Small intestine (tissue), 16 donors: ENCODE data around the gene CACNA2D4. TPM values are rescaled to one million over a fixed set of nuclear protein-coding genes. Genes with fewer than 3 reads are reported as not detected.

Experiments used
- DNase-seq, 2 donors: peaks; one replicate each; pipeline versions ENCODE4 v3.0.0 to v3.0.0-alpha.2; 2013
- FAIRE-seq: peaks from 2 replicates; lab custom pipeline; 2012; peaks lifted over from hg19 to GRCh38; lab: Jason Lieb, UNC
- H3K27ac ChIP-seq, 3 donors: one replicate each; pipeline ENCODE4 v1.5.1; 2013; ENCODE audit warnings: low read length in 2 of 3, mild to moderate bottlenecking in 2 of 3, control low read depth in 1 of 3, inconsistent platforms in 1 of 3, low read depth in 1 of 3, moderate library complexity in 1 of 3
- H3K27me3 ChIP-seq, 3 donors: one replicate each; pipeline ENCODE4 v1.6.1; 2013; ENCODE audit warnings: low read length in 3 of 3, inconsistent platforms in 1 of 3; ENCODE audit not compliant: control insufficient read depth in 3 of 3, insufficient read depth in 3 of 3
- H3K36me3 ChIP-seq, 3 donors: one replicate each; pipeline ENCODE4 v1.6.1; 2013; ENCODE audit warnings: low read length in 3 of 3, inconsistent platforms in 1 of 3, low read depth in 1 of 3, mild to moderate bottlenecking in 1 of 3, moderate library complexity in 1 of 3; ENCODE audit not compliant: control insufficient read depth in 3 of 3, insufficient read depth in 2 of 3
- H3K4me1 ChIP-seq, 3 donors: one replicate each; pipeline ENCODE4 v1.6.1; 2013; ENCODE audit warnings: low read length in 2 of 3, inconsistent platforms in 1 of 3, low read depth in 1 of 3, mild to moderate bottlenecking in 1 of 3, moderate library complexity in 1 of 3; ENCODE audit not compliant: control insufficient read depth in 3 of 3, insufficient read depth in 2 of 3
- H3K4me3 ChIP-seq, 3 donors: one replicate each; pipeline ENCODE4 v1.5.1; 2013; ENCODE audit warnings: low read length in 3 of 3, control low read depth in 1 of 3, inconsistent platforms in 1 of 3, low read depth in 1 of 3, mild to moderate bottlenecking in 1 of 3, moderate library complexity in 1 of 3
- H3K9me3 ChIP-seq, 2 donors: one replicate each; pipeline ENCODE4 v1.6.1; 2013; ENCODE audit warnings: low read depth in 1 of 2, low read length in 1 of 2; ENCODE audit not compliant: control insufficient read depth in 2 of 2, insufficient read depth in 1 of 2
- WGBS, 3 donors: extraction: QIAGEN DNeasy Blood & Tissue Kit; methylation state at CpG; one replicate each; pipeline ENCODE4 v1.1.7; 2013; 5-methylcytosine and 5-hydroxymethylcytosine counted together
- long read RNA-seq, 10 donors: transcript quantifications; one replicate each; lab custom pipeline, GENCODE V29; 2026
- polyA plus RNA-seq, 4 donors: library from polyadenylated mRNA; stranded (reverse) in 3 of 4; unstranded in 1 of 4; fragments of 200-250 nt in 3 of 4; fragments of 120-200 nt in 1 of 4; gene quantifications; one replicate each; pipeline versions ENCODE4 v1.2.1 to v1.2.3, GENCODE V29; 2013
- donor health status: healthy with polysubstance abuse.
- donor health status: control.
- donor health status: control.
- donor health status: Bipolar disorder and iron deficiency.
- donor health status: healthy.

The CACNA2D4 gene
- polyA plus RNA-seq: 10 to 100 TPM in 2 of 4 donors, 1 to 10 TPM in 2; 5.5 to 10.8 (median 9.1) TPM
- long read RNA-seq, donor 1, partial matches to known transcripts: 0 of 4 reads
- long read RNA-seq, donor 1, other reads (novel, unspliced or antisense): 0 of 4 reads
- long read RNA-seq, donor 2: 0 reads
- long read RNA-seq, donor 3: 0 reads
- long read RNA-seq, donor 4: 0 reads
- long read RNA-seq, donor 5: 0 reads
- long read RNA-seq, donor 6: 0 reads
- long read RNA-seq, donor 7: 0 reads
- long read RNA-seq, donor 8: 0 reads
- long read RNA-seq, donor 9, partial matches to known transcripts: 0 of 1 reads
- long read RNA-seq, donor 9, other reads (novel, unspliced or antisense): 0 of 1 reads
- long read RNA-seq, donor 10, partial matches to known transcripts: 0 of 2 reads
- long read RNA-seq, donor 10, other reads (novel, unspliced or antisense): 0 of 2 reads

DNA sequence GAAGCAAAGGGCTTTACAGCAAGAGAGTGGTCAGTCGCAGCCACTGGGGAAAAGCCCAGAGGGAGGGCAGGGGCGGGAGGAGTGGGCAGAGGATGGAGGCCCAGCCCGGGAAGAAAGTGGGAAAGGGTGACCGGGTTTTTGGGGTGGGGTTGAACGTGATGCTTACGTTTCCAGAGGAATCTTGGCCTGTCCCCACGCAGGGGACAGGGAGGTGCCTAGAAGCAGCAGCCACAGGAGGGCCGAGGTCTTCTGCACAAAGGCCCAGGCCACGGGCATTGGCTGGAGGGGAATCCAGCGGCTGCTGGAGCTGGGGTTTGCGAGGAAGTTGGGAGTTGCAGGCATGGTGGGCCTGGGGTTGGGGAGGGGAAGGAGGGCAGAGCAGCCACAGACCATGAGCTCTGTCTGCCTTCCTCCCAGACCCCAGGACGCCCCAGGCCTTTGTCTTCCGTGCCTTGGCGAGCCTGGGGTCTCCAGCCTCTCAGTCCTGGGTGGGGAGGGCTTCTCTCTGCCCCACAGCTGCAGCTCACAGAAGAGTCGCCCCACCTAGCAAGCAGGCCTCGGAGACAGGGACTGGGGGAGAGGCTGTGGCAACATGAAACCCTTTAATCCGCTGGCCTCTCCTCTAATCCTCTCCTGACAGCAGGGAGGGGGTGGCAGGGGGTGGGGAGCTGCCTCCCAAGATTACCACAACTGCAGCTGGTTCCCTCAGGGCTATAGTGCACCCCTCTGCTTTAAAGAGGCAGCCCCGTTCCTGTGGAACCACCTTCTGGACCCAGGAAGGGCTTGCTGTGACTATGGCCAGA is at the start of gene CACNA2D4:
TSS of gene CACNA2D4 (minus strand) at position 572 of the 803 bp plus-strand sequence. CDS start at position 393, 179 bp downstream.
- 71 to 79% (median 79%) methylated on average over 15 to 18 of the region's 18 CpGs for WGBS, 3 donors
- Histone ChIP-seq H3K4me1 (no peaks in the 10 kb centered on the region), H3K27me3 (no peaks in the 10 kb centered on the region), H3K4me3 (peak within 1 kb of the TSS in 1 of 3 donors; percentile 9), H3K27ac (peak within 1 kb of the TSS in 1 of 3 donors; percentile 72), H3K9me3 (no peaks in the 10 kb centered on the region), H3K36me3 (no peaks in the 10 kb centered on the region)
- FAIRE-seq (no peak), DNase-seq (no peak)

DNA sequence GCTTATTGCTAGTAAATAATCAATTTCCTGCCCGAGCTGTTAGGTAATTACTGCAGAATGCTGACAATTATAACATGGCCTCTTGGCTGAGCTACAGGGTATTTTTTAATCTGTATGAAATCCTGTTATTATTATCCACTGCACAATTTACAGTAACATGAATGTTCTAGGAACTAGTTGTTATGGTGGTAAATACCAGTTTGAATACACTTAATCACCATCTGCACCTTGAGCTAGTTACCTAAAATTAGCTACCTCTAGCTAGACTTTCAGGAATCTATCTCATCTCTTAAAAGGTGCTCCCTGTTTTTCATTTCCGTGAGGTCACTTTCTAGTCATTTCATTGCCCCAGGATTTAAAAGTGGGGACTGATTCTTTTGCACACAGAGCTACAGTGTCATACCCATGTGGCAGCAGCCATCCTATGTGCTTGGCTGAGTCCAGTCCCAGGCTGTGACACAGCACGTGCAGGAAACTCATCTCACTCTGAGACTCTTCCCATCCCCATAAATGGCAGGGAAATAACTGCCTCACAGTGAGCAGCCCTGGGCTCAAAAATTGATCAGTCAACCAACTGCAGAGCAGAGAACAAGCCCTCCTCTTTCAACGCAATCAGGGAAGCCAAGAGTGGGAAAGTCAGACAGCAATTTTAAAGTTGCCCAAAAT is 48.2 kb upstream of the CACNA2D4 start:
- Histone ChIP-seq H3K4me3 (no peak overlapping the region), H3K27me3 (no peaks in the 10 kb centered on the region), H3K27ac (peak overlapping the region in 1 of 3 donors; percentile 1), H3K9me3 (no peaks in the 10 kb centered on the region), H3K4me1 (no peaks in the 10 kb centered on the region), H3K36me3 (peaks cover 6 to 9% (median 7%) of the 10 kb centered on the region in 3 donors)
- WGBS, 3 donors: 82 to 88% (median 86%) methylated on average over 4 of the region's 4 CpGs
- no peak for FAIRE-seq
- no peak for DNase-seq

- no peak overlapping the region for H3K4me3 ChIP-seq
- DNase-seq (no peak), FAIRE-seq (no peak)
- H3K9me3 ChIP-seq: no peaks in the 10 kb centered on the region
- no peaks in the 10 kb centered on the region for H3K27me3 ChIP-seq
- H3K27ac ChIP-seq: no peak overlapping the region
- 78 to 93% (median 91%) methylated on average over 2 of the region's 2 CpGs for WGBS, 3 donors
- H3K4me1 ChIP-seq: no peaks in the 10 kb centered on the region
- H3K36me3 ChIP-seq: peaks cover 6 to 10% (median 8%) of the 10 kb centered on the region in 3 donors
Measured at GRCh38 chr12:1965916-1966315, 47.5 kb upstream of the CACNA2D4 start.

GRCh38 chr12:1962051-1963020 is 43.9 kb upstream of the CACNA2D4 start:
- H3K27ac ChIP-seq: no peak overlapping the region
- WGBS, 3 donors: 84 to 95% (median 90%) methylated on average over 5 of the region's 5 CpGs
- H3K4me1 ChIP-seq: no peaks in the 10 kb centered on the region
- FAIRE-seq (no peak), DNase-seq (no peak)
- no peak overlapping the region for H3K4me3 ChIP-seq
- H3K27me3 ChIP-seq: no peaks in the 10 kb centered on the region
- peaks cover 6 to 10% (median 10%) of the 10 kb centered on the region in 3 donors for H3K36me3 ChIP-seq
- peaks cover 0 to 15% of the 10 kb centered on the region in 2 donors for H3K9me3 ChIP-seq

DNA sequence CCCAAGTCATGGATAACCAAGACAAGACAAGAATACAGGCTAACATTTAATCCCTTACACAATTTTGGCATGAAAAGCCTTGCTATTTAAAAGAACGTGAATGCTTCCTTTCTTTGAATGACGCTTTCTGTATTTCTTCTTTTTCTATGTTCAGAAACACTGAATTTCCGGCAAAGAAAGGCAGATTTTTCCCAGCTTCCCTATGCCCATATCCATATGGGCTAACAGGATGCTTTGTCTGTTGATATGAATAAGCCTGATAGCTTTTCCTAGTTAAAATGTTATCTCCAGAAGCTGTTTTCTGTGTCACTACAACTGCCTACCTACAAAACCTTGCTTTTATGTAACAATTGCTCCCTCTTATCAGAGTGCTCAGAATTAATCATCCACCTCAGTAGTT is 38.3 kb upstream of the CACNA2D4 start:
- DNase-seq (no peak), FAIRE-seq (no peak)
- H3K27ac ChIP-seq: no peak overlapping the region
- no peaks in the 10 kb centered on the region for H3K27me3 ChIP-seq
- H3K9me3 ChIP-seq: peaks cover 0 to 15% of the 10 kb centered on the region in 2 donors
- H3K36me3 ChIP-seq: peaks cover 5 to 26% (median 7%) of the 10 kb centered on the region in 3 donors
- 92 to 98% (median 96%) methylated on average over 3 of the region's 3 CpGs for WGBS, 3 donors
- H3K4me1 ChIP-seq: no peaks in the 10 kb centered on the region
- H3K4me3 ChIP-seq: no peak overlapping the region

DNA sequence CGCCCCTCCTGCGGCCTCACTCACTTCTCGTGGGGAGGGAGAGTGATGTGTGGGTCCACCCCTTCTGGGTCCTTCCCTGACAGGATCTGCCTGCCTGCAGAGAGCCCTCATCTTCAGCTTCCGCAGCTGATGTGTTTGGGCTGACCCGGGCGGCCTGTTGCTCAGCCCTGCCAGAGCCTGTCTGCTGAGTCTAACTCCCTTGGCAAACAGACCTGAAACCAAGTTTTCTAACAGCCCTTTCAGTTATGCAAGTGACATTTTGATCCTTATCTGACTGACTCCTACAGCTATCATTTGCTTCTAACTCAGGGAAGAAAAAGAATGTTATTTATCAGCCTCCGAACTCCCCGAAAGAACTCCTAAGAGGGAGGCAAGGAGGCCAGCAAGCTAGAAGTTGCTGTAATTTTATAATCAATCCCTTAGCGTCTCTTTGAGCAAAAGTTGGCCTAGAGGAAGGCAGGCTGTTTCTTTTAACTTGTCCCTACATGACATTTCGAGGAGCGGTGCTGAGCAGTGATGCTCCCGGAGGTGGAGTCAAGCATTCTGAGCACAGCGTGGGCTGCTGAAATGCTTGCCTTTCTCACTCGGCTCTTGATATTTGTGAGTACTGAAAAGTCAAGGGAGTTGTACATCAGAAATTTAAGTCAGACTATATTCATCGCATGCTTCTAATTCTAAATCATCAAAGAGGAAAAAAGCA is 31.5 kb upstream of the CACNA2D4 start:
- no peaks in the 10 kb centered on the region for H3K9me3 ChIP-seq
- H3K4me3 ChIP-seq: no peak overlapping the region
- no peak for DNase-seq
- no peaks in the 10 kb centered on the region for H3K27me3 ChIP-seq
- WGBS, 3 donors: 79 to 94% (median 91%) methylated on average over 15 of the region's 15 CpGs
- H3K4me1 ChIP-seq: peaks cover 0 to 7% (median 0%) of the 10 kb centered on the region in 3 donors
- no peak for FAIRE-seq
- H3K27ac ChIP-seq: peak overlapping the region in 1 of 3 donors; percentile 2
- peaks cover 12 to 66% (median 25%) of the 10 kb centered on the region in 3 donors for H3K36me3 ChIP-seq

DNA sequence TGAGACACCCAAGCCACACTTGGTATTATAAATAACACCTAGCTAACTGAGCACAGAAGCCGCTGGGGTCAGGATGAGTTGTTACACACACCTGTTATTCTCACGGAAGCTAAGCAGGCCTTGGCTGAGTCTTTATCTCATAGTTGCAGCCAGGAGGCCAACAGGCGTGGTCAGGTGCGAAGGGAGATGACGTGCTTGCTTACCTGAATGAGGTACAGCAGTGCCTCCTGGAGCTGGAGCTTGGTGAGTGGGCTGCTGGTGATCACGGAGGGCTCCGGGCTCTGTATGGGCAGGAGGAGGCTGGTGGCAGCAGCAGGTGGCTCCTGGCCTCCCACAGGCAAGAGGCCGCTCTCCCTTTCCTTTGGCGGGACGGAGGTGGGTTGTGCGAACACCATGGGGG is 30.4 kb upstream of the CACNA2D4 start:
- DNase-seq (peak; percentile 57 to 71), FAIRE-seq (no peak)

More for the DNA sequence above, 30.4 kb upstream of the CACNA2D4 start:
- peaks cover 0 to 7% (median 0%) of the 10 kb centered on the region in 3 donors for H3K4me1 ChIP-seq
- 38 to 86% (median 60%) methylated on average over 9 to 11 of the region's 11 CpGs for WGBS, 3 donors
- H3K27me3 ChIP-seq: no peaks in the 10 kb centered on the region
- no peaks in the 10 kb centered on the region for H3K9me3 ChIP-seq
- no peak overlapping the region for H3K4me3 ChIP-seq
- H3K27ac ChIP-seq: peak overlapping the region in 1 of 3 donors; percentile 45
- H3K36me3 ChIP-seq: peaks cover 12 to 59% (median 23%) of the 10 kb centered on the region in 3 donors
